GM21360 (cell line): ENCODE results near the gene CDC37L1.
"Not testable (repeated sequence)": the region's sequence is repeated elsewhere in the genome, so short reads cannot be mapped to it uniquely, and the experiment has no call there.

Source experiments
- ATAC-seq: cut with Tn5 transposase; IDR thresholded peaks from one replicate; pipeline ENCODE4 v1.9.1; 2021; ENCODE audit warnings: mild to moderate bottlenecking, moderate library complexity; ENCODE audit not compliant: unreplicated experiment

CDC37L1 gene

DNA sequence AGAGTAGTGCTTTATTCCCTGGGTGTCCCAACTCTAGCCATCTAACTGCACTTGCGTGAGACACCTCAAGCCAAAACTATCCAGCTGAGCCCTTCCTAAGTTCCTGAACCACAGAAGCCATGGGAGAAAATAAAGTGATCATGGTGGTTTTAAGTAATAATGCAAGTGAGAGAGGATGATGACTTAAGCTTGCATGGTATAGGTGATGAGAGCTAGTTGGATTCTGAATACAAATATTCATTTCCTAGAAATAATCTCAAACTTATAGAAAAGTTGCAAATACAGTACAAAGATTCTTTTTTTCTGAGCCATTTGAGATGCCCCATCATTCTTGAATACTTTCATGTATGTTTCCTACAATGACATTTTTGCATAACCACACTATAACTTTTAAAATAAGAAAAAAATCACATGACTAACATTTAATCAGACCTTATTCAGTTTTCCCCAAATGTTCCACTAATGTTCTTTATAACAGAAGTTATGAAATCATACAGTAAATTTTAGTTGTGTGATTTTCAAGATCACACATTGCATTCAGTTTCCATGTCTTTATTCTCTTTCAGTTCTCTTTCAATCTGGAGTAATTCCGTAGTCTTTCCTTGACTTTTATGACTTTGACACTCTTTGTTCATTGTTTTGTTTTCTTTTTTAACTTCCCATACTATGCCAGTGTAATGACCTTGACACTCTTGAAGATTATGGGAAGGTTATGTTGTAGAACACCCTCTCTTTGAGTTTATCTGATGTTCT, 67.1 kb downstream of the CDC37L1 start:
- ATAC-seq, result no peak

DNA sequence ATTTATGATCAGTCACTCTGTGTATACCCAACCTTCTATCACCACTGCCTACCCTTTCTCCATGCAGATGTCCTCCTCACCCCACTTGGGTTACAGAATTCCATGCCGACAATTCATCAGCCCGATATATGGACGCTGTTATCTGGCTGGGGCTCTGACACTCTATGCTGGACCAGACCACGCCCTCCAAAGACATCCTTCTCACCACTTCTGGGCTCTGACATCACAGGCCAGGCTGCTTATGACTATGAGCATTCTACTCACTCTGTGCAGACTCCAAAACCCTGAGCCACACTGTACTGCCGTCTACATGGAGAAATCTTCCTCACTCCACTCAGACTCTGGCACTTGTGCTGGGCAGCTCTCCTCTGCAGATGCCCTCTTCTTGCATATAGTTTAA, 69.2 kb downstream of the CDC37L1 start:
- ATAC-seq, result no peak

DNA sequence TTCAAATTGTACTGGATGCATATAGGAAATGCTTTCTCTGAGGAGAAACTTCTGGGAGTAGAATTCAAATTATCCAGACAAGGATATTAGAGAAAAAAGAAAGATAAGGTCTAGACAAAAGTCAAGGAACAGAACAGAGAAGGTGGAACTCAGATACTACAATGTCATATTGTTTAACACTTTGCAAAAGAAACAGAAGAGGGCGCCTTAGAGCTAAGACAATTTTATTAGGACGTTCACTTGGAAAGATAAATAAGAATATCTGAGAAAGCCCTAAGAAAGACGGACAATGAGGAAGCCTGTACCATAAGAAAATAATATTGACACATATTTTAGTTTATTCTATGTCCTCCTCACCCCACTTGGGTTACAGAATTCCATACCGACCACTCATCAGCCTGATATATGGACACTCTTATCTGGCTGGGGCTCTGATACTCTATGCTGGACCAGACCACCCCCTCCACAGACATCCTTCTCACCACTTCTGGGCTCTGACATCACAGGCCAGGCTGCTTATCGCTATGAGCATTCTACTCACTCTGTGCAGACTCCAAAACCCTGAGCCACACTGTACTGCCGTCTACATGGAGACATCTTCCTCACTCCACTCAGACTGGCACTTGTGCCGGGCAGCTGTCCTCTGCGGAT, 70.8 kb downstream of the CDC37L1 start:
- ATAC-seq, result no peak

DNA sequence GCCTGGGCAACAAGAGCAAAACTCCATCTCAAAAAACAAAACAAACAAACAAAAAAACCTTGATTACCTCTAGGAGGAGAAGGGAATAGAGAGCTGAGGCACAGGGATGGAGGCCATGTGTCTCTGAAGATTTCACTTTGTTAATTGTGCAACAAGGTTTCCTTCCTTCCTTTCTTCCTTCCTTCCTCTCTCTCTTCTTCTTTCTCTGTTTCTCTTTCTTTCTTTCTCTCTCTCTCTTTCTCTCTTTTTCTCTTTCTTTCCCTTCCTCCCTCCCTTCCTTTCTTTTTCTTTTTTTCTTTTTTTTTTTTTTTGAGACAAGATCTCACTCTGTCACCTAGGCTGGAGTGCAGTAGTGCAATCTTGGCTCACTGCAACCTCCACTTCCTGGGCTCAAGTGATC, 75.2 kb downstream of the CDC37L1 start:
- ATAC-seq, result not testable (repeated sequence)

DNA sequence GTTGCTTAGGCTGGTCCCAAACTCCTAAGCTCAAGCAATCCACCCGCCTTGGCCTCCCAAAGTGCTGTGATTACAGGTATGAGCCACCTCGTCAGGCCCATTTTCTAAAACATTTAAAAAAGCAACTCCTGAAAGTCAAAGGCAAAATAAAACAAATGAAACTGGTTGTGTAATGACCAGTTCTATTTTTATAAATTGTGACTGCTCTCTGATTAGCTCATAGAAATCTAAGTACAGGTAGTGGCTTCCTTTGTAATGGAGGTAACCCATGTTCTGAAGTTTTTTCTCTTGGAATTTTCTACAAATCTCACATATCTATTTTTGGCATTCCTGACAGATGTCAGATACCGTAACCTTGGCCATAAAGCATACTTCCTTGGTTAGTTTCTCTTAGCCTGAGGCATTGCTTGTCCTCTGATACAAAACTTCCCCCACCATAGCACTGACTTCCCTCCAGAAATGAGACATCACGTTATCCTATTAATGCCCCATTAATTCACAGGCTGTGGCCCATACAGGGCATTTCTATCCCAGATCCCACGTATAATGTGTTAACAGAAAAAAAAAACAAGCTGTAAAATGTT, 75.7 kb downstream of the CDC37L1 start:
- peak; percentile 50 for ATAC-seq

DNA sequence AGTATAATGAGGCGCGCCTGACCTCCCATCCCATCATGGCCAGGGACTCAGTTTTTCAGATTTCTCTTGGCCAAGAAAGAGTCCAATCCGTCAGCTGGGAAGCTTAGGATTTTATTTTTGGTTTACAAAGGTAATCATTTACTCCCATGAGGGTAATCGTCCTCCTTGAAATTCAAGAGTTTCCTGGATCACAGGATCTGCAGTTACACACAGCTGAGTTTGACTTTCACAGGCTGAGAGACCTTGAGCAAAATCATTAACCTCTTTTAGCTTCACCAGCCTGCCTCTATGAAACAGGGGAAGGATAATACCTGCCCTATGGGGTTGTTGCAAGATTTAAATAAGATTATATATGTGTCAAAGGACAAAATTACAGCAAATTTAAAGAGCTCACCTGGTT, 77.1 kb downstream of the CDC37L1 start:
- ATAC-seq, result no peak
